GM12878 (cell line): Measurements from ENCODE around the gene TLCD3B. TPM values are rescaled to one million over a fixed set of nuclear protein-coding genes. Genes with fewer than 3 reads are reported as not detected.

ENCODE experiments used
- BACH1 ChIP-seq: fragments of 450-650 bp; IDR thresholded peaks from 2 replicates; pipeline ENCODE4 v1.6.1; 2017; ENCODE audit warnings: mild to moderate bottlenecking, borderline replicate concordance
- CEBPB ChIP-seq, 2 experiments: fragments of 150-350 bp in 1 of 2; IDR thresholded peaks; 2 replicates each; pipeline ENCODE4 v1.6.1; 2012 to 2014; ENCODE audit warnings: low read depth in 2 of 2, low read length in 2 of 2, borderline replicate concordance in 1 of 2, inconsistent platforms in 1 of 2
- CREB1 ChIP-seq: IDR thresholded peaks from 2 replicates; pipeline ENCODE4 v1.6.1; 2012; ENCODE audit warnings: low read depth, mild to moderate bottlenecking, inconsistent platforms
- E4F1 ChIP-seq: fragments of 450-650 bp; IDR thresholded peaks from 2 replicates; pipeline ENCODE4 v1.6.1; 2018; ENCODE audit warnings: borderline replicate concordance, mild to moderate bottlenecking; ENCODE audit not compliant: partially characterized antibody
- EP300 ChIP-seq, 2 experiments: fragments of 150-350 bp in 1 of 2; IDR thresholded peaks; 2 replicates each; pipeline ENCODE4 v1.6.1; 2011 to 2012; ENCODE audit warnings: low read depth in 2 of 2, low read length in 2 of 2, borderline replicate concordance in 1 of 2, improper control_type of control experiment in 1 of 2, inconsistent platforms in 1 of 2; ENCODE audit not compliant: control insufficient read depth in 1 of 2
- GATAD2B ChIP-seq: fragments of 450-650 bp; conservative IDR thresholded peaks from 2 replicates; pipeline ENCODE4 v1.6.1; 2017; ENCODE audit warnings: low read depth, mild to moderate bottlenecking, moderate library complexity
- HDGF ChIP-seq: fragments of 450-650 bp; IDR thresholded peaks from 2 replicates; pipeline ENCODE4 v1.6.1; 2016; ENCODE audit warnings: antibody characterized with exemption
- IKZF1 ChIP-seq: fragments of 450-650 bp; conservative IDR thresholded peaks from 2 replicates; pipeline ENCODE4 v1.6.1; 2017; ENCODE audit warnings: antibody characterized with exemption, mild to moderate bottlenecking
- JUND ChIP-seq: IDR thresholded peaks from 2 replicates; pipeline ENCODE4 v1.6.1; 2012; ENCODE audit warnings: low read depth, mild to moderate bottlenecking, low read length, improper control_type of control experiment, moderate library complexity
- KDM1A ChIP-seq: fragments of 200-600 bp; sonication (generic); IDR thresholded peaks from 2 replicates; pipeline ENCODE4 v1.6.1; 2016; ENCODE audit warnings: borderline replicate concordance
- MEF2A ChIP-seq: IDR thresholded peaks from 2 replicates; pipeline ENCODE4 v1.6.1; 2011; ENCODE audit warnings: low read depth, mild to moderate bottlenecking, low read length, moderate library complexity; ENCODE audit not compliant: insufficient read depth
- RAD21 ChIP-seq: IDR thresholded peaks from 2 replicates; pipeline ENCODE4 v1.6.1; 2011; ENCODE audit warnings: mild to moderate bottlenecking, low read depth, low read length, moderate library complexity; ENCODE audit not compliant: insufficient read depth
- RELB ChIP-seq: fragments of 450-650 bp; IDR thresholded peaks from 2 replicates; pipeline ENCODE4 v1.6.1; 2017; ENCODE audit warnings: low read depth, mild to moderate bottlenecking, moderate library complexity
- SMC3 ChIP-seq: IDR thresholded peaks from 2 replicates; pipeline ENCODE4 v1.6.1; 2011; ENCODE audit warnings: low read length, improper control_type of control experiment, borderline replicate concordance
- SP1 ChIP-seq: IDR thresholded peaks from one replicate; pipeline ENCODE4 v1.6.1; 2011; ENCODE audit warnings: low read depth, low read length
- TCF3 ChIP-seq: IDR thresholded peaks from 2 replicates; pipeline ENCODE4 v1.6.1; 2012; ENCODE audit warnings: low read depth, mild to moderate bottlenecking, low read length, borderline replicate concordance; ENCODE audit not compliant: insufficient read depth
- WRNIP1 ChIP-seq: IDR thresholded peaks from 2 replicates; pipeline ENCODE4 v1.6.1; 2011; ENCODE audit warnings: low read depth, low read length, improper control_type of control experiment, borderline replicate concordance
- ZBTB33 ChIP-seq: fragments of 450-650 bp; IDR thresholded peaks from 2 replicates; pipeline ENCODE4 v1.6.1; 2017; ENCODE audit warnings: mild to moderate bottlenecking
- ZBTB40 ChIP-seq: fragments of 450-650 bp; IDR thresholded peaks from 2 replicates; pipeline ENCODE4 v1.6.1; 2016; ENCODE audit warnings: mild to moderate bottlenecking, moderate library complexity, borderline replicate concordance
- polyA plus RNA-seq, 11 experiments: library from polyadenylated mRNA; depleted of rRNA in 4 of 11; unstranded in 6 of 11; stranded (reverse) in 5 of 11; fragments of >200 nt; fragmentation: Nextera tagmentation in 4 of 11; fragmentation: Illumina TruSeq in 1 of 11; extraction: Ambion mirVana in 4 of 11; extraction: Trizol in 1 of 11; gene quantifications; 1 replicate in 1 of 11; 2 replicates in 10 of 11; pipeline versions ENCODE4 v1.2.1 to v1.2.3, GENCODE V29; 2011 to 2016; ENCODE audit warnings: inconsistent platforms in 2 of 11, missing spikeins in 2 of 11, low read depth in 1 of 11
- total RNA-seq, 4 experiments: library from RNA; depleted of rRNA in 3 of 4; stranded (reverse); fragments of >200 nt in 3 of 4; fragmentation: Illumina TruSeq in 1 of 4; extraction: Trizol in 1 of 4; gene quantifications; 2 replicates each; pipeline versions ENCODE4 v1.2.1 to v1.2.3, GENCODE V29; 2013 to 2021

The TLCD3B gene
- total and polyA plus RNA-seq, 10 of the 15 experiments (the other 5 are each of a cell fraction or from before 2014, with no cell fraction given) = 0.05 to 0.51 (median 0.18) TPM; not detected in 4

GRCh38 chr16:30052671-30053372 lies 21.8 kb upstream of the TLCD3B start (continued):
- TF ChIP-seq E4F1 = peak; percentile 43
- TF ChIP-seq RELB = peak; percentile 56; the same call in 1 of the 2 replicates
- peak; percentile 77 for TF ChIP-seq SP1
- 0 out of 2 replicates have a peak, but pooled peaks have one; percentile 39 for TF ChIP-seq MEF2A
- no peak for TF ChIP-seq CEBPB (IDR thresholded peaks at IDR 0.05; ENCODE audit: borderline replicate concordance in 1 of 2, low read depth in 2 of 2, low read length in 2 of 2)
- TF ChIP-seq ZBTB40 = 0 out of 2 replicates have a peak, but pooled peaks have one; percentile 41
- TF ChIP-seq SMC3 = no peak
- TF ChIP-seq HDGF = no peak
- TF ChIP-seq RAD21 = no peak
- peak; percentile 80 for TF ChIP-seq IKZF1
- TF ChIP-seq CREB1 = peak; percentile 59
- no peak for TF ChIP-seq ZBTB33
- 0 out of 2 replicates have a peak, but pooled peaks have one; percentile 7 for TF ChIP-seq JUND
- no peak for TF ChIP-seq KDM1A
- peak; percentile 53; the same call in 1 of the 2 replicates for TF ChIP-seq BACH1
- TF ChIP-seq WRNIP1 = no peak
- no peak for TF ChIP-seq TCF3
- TF ChIP-seq GATAD2B = peak; percentile 56; the same call in 1 of the 2 replicates
- peak in 1 of 2 experiments; percentile 49; a peak in 1 of 4 replicates for TF ChIP-seq EP300 (IDR thresholded peaks at IDR 0.05; ENCODE audit: borderline replicate concordance in 1 of 2, control insufficient read depth in 1 of 2, low read depth in 2 of 2, low read length in 2 of 2)
